Thyroid gland (tissue), 4 donors: ENCODE results near the gene SRD5A3. TPM values are rescaled to one million over a fixed set of nuclear protein-coding genes. Genes with fewer than 3 reads are reported as not detected.

Experiments
- DNase-seq, 2 donors: peaks; one replicate each; pipeline ENCODE4 v3.0.0-alpha.2; 2019
- H3K27ac ChIP-seq, 3 donors: fragments of 200-600 bp; sonication (generic); 1 replicate in 2 of 3; 2 replicates in 1 of 3; pipeline ENCODE4 v1.5.1; 2016 to 2019; ENCODE audit warnings: mild to moderate bottlenecking in 1 of 3, moderate library complexity in 1 of 3
- H3K27me3 ChIP-seq: fragments of 200-600 bp; sonication (generic); one replicate; pipeline ENCODE4 v1.5.1; 2019
- H3K36me3 ChIP-seq, 2 donors: fragments of 200-600 bp; sonication (generic); one replicate each; pipeline ENCODE4 v1.5.1; 2016 to 2019
- H3K4me1 ChIP-seq, 2 donors: fragments of 200-600 bp; sonication (generic); one replicate each; pipeline ENCODE4 v1.5.1; 2017 to 2019
- H3K4me3 ChIP-seq, 3 donors: fragments of 200-600 bp; sonication (generic); replicated peaks in 1 of 3; 1 replicate in 2 of 3; 2 replicates in 1 of 3; pipeline ENCODE4 v1.5.1; 2016; ENCODE audit warnings: mild to moderate bottlenecking in 1 of 3
- H3K9me3 ChIP-seq: fragments of 200-600 bp; sonication (generic); one replicate; pipeline ENCODE4 v1.5.1; 2017
- CTCF ChIP-seq, 6 experiments: fragments of 200-600 bp in 3 of 6; fragments of 450-650 bp in 3 of 6; sonication (generic) in 3 of 6; IDR thresholded peaks; one replicate each; pipeline ENCODE4 v1.5.1; 2016 to 2019; ENCODE audit warnings: antibody characterized with exemption in 6 of 6, mild to moderate bottlenecking in 2 of 6, inconsistent platforms in 1 of 6, moderate library complexity in 1 of 6
- POLR2A ChIP-seq, 2 donors: fragments of 450-650 bp; IDR thresholded peaks; one replicate each; pipeline ENCODE4 v1.6.1; 2017; ENCODE audit warnings: antibody characterized with exemption in 2 of 2, mild to moderate bottlenecking in 2 of 2, moderate library complexity in 1 of 2
- WGBS, 2 donors: methylation state at CpG; one replicate each; pipeline ENCODE4 v1.1.5; 2017; 5-methylcytosine and 5-hydroxymethylcytosine counted together
- intact Hi-C: fragments of 100-400 bp; cut with DNase I; formaldehyde crosslinking; loops from one replicate; pipeline ENCODE4 v1.15.1; 2023
- total RNA-seq, 4 donors: library from RNA; depleted of rRNA; stranded (reverse); fragments of >200 nt; gene quantifications; one replicate each; pipeline ENCODE4 v1.2.3, GENCODE V29; 2016

Gene SRD5A3
- total RNA-seq = 10 to 100 TPM in 1 of 4 donors, 1 to 10 TPM in 3; 2.7 to 12.0 (median 7.0) TPM

- intact Hi-C loops = loop anchor here (5.0 to 10.0 kb wide), 3 partner anchors 46 to 521 kb away; no protein-coding TSS in a partner anchor
Measured at GRCh38 chr4:55345980-55346850, at the start of gene SRD5A3. TSS of gene SRD5A3 (plus strand) at chr4:55346242. CDS start at chr4:55346337, 95 bp downstream.

GRCh38 chr4:55297346-55297745 lies 48.7 kb upstream of the SRD5A3 start:
- TF ChIP-seq POLR2A (IDR thresholded peaks at IDR 0.05) = no peak
- no peak for DNase-seq
- Histone ChIP-seq H3K27ac (no peak overlapping the region), H3K36me3 (no peaks in the 10 kb centered on the region), H3K4me1 (no peaks in the 10 kb centered on the region), H3K9me3 (no peaks in the 10 kb centered on the region), H3K27me3 (no peaks in the 10 kb centered on the region), H3K4me3 (no peak overlapping the region)
- intact Hi-C loops = no loop called here
- WGBS, 2 donors = 86 to 94% methylated on average over 9 of the region's 9 CpGs

More at GRCh38 chr4:55345980-55346850, at the start of gene SRD5A3:
- Histone ChIP-seq H3K4me1 (peaks cover 0 to 7% of the 10 kb centered on the region in 2 donors), H3K36me3 (no peaks in the 10 kb centered on the region), H3K9me3 (no peaks in the 10 kb centered on the region), H3K4me3 (peak within 1 kb of the TSS; percentile 31 to 47 (median 46)), H3K27ac (peak within 1 kb of the TSS; percentile 92 to 96 (median 95)), H3K27me3 (no peaks in the 10 kb centered on the region)
- peak; percentile 87 to 89 for DNase-seq
- 0% methylated on average over 8 to 13 of the region's 95 CpGs for WGBS, 2 donors
- peak; percentile 57 to 96 (median 92) for TF ChIP-seq CTCF (IDR thresholded peaks at IDR 0.05)
- TF ChIP-seq POLR2A (IDR thresholded peaks at IDR 0.05) = peak in 1 of 2 donors; percentile 79

- intact Hi-C loops = no loop called here
Measured at GRCh38 chr4:55303760-55304165, 42.3 kb upstream of the SRD5A3 start.

GRCh38 chr4:55304303-55304702 lies 41.7 kb upstream of the SRD5A3 start:
- DNase-seq = no peak
- H3K27ac ChIP-seq = no peak overlapping the region
- H3K4me1 ChIP-seq = no peaks in the 10 kb centered on the region
- H3K36me3 ChIP-seq = no peaks in the 10 kb centered on the region
- H3K4me3 ChIP-seq = no peak overlapping the region
- H3K27me3 ChIP-seq = no peaks in the 10 kb centered on the region
- intact Hi-C loops = no loop called here
- 88% methylated on average over 3 of the region's 3 CpGs for WGBS, 2 donors
- no peaks in the 10 kb centered on the region for H3K9me3 ChIP-seq
- TF ChIP-seq POLR2A (IDR thresholded peaks at IDR 0.05) (no peak), CTCF (IDR thresholded peaks at IDR 0.05) (no peak)

More at GRCh38 chr4:55303760-55304165, 42.3 kb upstream of the SRD5A3 start:
- Histone ChIP-seq H3K27me3 (no peaks in the 10 kb centered on the region), H3K4me3 (no peak overlapping the region), H3K27ac (no peak overlapping the region), H3K36me3 (no peaks in the 10 kb centered on the region), H3K4me1 (no peaks in the 10 kb centered on the region), H3K9me3 (no peaks in the 10 kb centered on the region)
- TF ChIP-seq CTCF (IDR thresholded peaks at IDR 0.05) (no peak), POLR2A (IDR thresholded peaks at IDR 0.05) (no peak)
- no peak for DNase-seq
- 44 to 55% methylated on average over 3 of the region's 3 CpGs for WGBS, 2 donors

GRCh38 chr4:55308071-55308470 lies 38.0 kb upstream of the SRD5A3 start:
- H3K9me3 ChIP-seq = no peaks in the 10 kb centered on the region
- H3K36me3 ChIP-seq = no peaks in the 10 kb centered on the region
- no peak for TF ChIP-seq CTCF (IDR thresholded peaks at IDR 0.05)
- no peak for TF ChIP-seq POLR2A (IDR thresholded peaks at IDR 0.05)
- H3K4me1 ChIP-seq = no peaks in the 10 kb centered on the region
- H3K27ac ChIP-seq = no peak overlapping the region
- H3K4me3 ChIP-seq = no peak overlapping the region
- no peaks in the 10 kb centered on the region for H3K27me3 ChIP-seq
- no peak for DNase-seq
- intact Hi-C loops = no loop called here
- 96 to 98% methylated on average over 2 of the region's 2 CpGs for WGBS, 2 donors
